DMS 273 treated with DMSO at 0.1 percent for 48 hours (cell line): ENCODE results near the gene TMEM140.
"Not testable (repeated sequence)": the region's sequence is repeated elsewhere in the genome, so short reads cannot be mapped to it uniquely, and the experiment has no call there.

Experiments used
- DNase-seq: peaks from one replicate; lab custom pipeline; 2025; lab: John Stamatoyannopoulos, UW

Gene TMEM140

GRCh38 chr7:135158874-135159273, 11.0 kb downstream of the TMEM140 start:
- no peak for DNase-seq

GRCh38 chr7:135159359-135160085, 11.7 kb downstream of the TMEM140 start:
- no peak for DNase-seq

- no peak for DNase-seq
These were observed 12.4 kb downstream of the TMEM140 start for GRCh38 chr7:135160098-135160857.

- DNase-seq, result peak; percentile 41
These were observed 13.2 kb downstream of the TMEM140 start for GRCh38 chr7:135160858-135161653.

GRCh38 chr7:135161669-135162068, 13.8 kb downstream of the TMEM140 start:
- DNase-seq, result no peak

GRCh38 chr7:135162382-135163001, 14.6 kb downstream of the TMEM140 start:
- DNase-seq, result no peak

GRCh38 chr7:135164357-135165061, 16.6 kb downstream of the TMEM140 start:
- DNase-seq, result no peak

- DNase-seq, result no peak
These were observed 18.0 kb downstream of the TMEM140 start for GRCh38 chr7:135165862-135166261.

- no peak for DNase-seq
These were observed 18.6 kb downstream of the TMEM140 start for GRCh38 chr7:135166338-135166990.

- DNase-seq, result no peak
These were observed 19.6 kb downstream of the TMEM140 start for GRCh38 chr7:135167365-135167917.

GRCh38 chr7:135168001-135168400, 20.1 kb downstream of the TMEM140 start:
- DNase-seq, result peak; percentile 3

GRCh38 chr7:135168489-135169140, 20.7 kb downstream of the TMEM140 start:
- no peak for DNase-seq

- no peak for DNase-seq
These were observed 21.5 kb downstream of the TMEM140 start for GRCh38 chr7:135169141-135169963.

- DNase-seq, result no peak
These were observed 22.0 kb downstream of the TMEM140 start for GRCh38 chr7:135169964-135170273.

GRCh38 chr7:135170274-135170997, 22.6 kb downstream of the TMEM140 start, which contains the start of gene CYREN:
Gene CYREN (minus strand): TSS chr7:135170707. CDS start chr7:135168922, 1,785 bp downstream.
- DNase-seq, result peak; percentile 91

GRCh38 chr7:135170998-135171481, 23.2 kb downstream of the TMEM140 start:
- DNase-seq, result not testable (repeated sequence)

GRCh38 chr7:135171581-135172291, 23.9 kb downstream of the TMEM140 start:
- DNase-seq, result not testable (repeated sequence)

GRCh38 chr7:135173916-135174315, 26.0 kb downstream of the TMEM140 start:
- DNase-seq, result not testable (repeated sequence)
